Prostate gland (tissue), 2 donors: ENCODE results near the gene CCDC28B. TPM values are rescaled to one million over a fixed set of nuclear protein-coding genes. Genes with fewer than 3 reads are reported as not detected.

Source experiments
- DNase-seq: peaks from one replicate; pipeline ENCODE4 v3.0.0-alpha.2; 2019; ENCODE audit warnings: low spot score
- H3K27ac ChIP-seq, 2 donors: fragments of 200-600 bp; sonication (generic); 2 replicates each; pipeline ENCODE4 v1.5.1; 2017 to 2019
- H3K27me3 ChIP-seq: fragments of 200-600 bp; sonication (generic); replicated peaks from 2 replicates; pipeline ENCODE4 v1.5.1; 2019; ENCODE audit not compliant: insufficient read depth
- H3K36me3 ChIP-seq, 2 donors: fragments of 200-600 bp; sonication (generic); 1 replicate in 1 of 2; 2 replicates in 1 of 2; pipeline versions ENCODE4 v1.5.1 to v1.8.1; 2017 to 2019
- H3K4me1 ChIP-seq: fragments of 200-600 bp; sonication (generic); replicated peaks from 2 replicates; pipeline ENCODE4 v1.5.1; 2019
- H3K4me3 ChIP-seq, 2 donors: fragments of 200-600 bp; sonication (generic); 2 replicates each; pipeline ENCODE4 v1.5.1; 2017 to 2019
- H3K9me3 ChIP-seq: fragments of 200-600 bp; sonication (generic); 2 replicates; pipeline ENCODE4 v1.5.1; 2017
- CTCF ChIP-seq, 4 experiments: fragments of 200-600 bp in 2 of 4; fragments of 450-650 bp in 2 of 4; sonication (generic) in 2 of 4; IDR thresholded peaks; 1 replicate in 3 of 4; 2 replicates in 1 of 4; pipeline ENCODE4 v1.5.1; 2016 to 2019; ENCODE audit warnings: antibody characterized with exemption in 4 of 4, mild to moderate bottlenecking in 2 of 4, moderate library complexity in 2 of 4
- POLR2A ChIP-seq: fragments of 450-650 bp; IDR thresholded peaks from one replicate; pipeline ENCODE4 v1.6.1; 2016; ENCODE audit warnings: antibody characterized with exemption, mild to moderate bottlenecking
- POLR2AphosphoS5 ChIP-seq: sonication (generic); formaldehyde crosslinking; IDR thresholded peaks from one replicate; pipeline ENCODE4 v1.6.1; 2017; ENCODE audit warnings: antibody characterized with exemption
- WGBS: methylation state at CpG from one replicate; pipeline ENCODE4 v1.1.5; 2018; 5-methylcytosine and 5-hydroxymethylcytosine counted together
- intact Hi-C: fragments of 100-400 bp; cut with DNase I; formaldehyde crosslinking; loops from one replicate; pipeline ENCODE4 v1.14.2; 2022
- total RNA-seq, 2 donors: library from RNA; depleted of rRNA; stranded (reverse); fragments of >200 nt; gene quantifications; one replicate each; pipeline ENCODE4 v1.1.0, GENCODE V29; 2016

Gene CCDC28B
- total RNA-seq, 2 donors from 2014 or later: 2.9 to 85.5 TPM

GRCh38 chr1:32216566-32216965, 16.2 kb downstream of the CCDC28B start:
- 88% methylated on average over 5 of the region's 5 CpGs for WGBS
- Histone ChIP-seq H3K36me3 (peaks cover 0 to 7% of the 10 kb centered on the region in 2 donors), H3K27ac (peak overlapping the region in 1 of 2 donors; percentile 66)

GRCh38 chr1:32219022-32219421, 18.6 kb downstream of the CCDC28B start:
- peaks cover 17% of the 10 kb centered on the region for H3K4me1 ChIP-seq
- H3K9me3 ChIP-seq: no peaks in the 10 kb centered on the region
- H3K27ac ChIP-seq: no peak overlapping the region
- no peak for TF ChIP-seq POLR2AphosphoS5
- DNase-seq: no peak
- intact Hi-C loops: no loop called here
- no peak overlapping the region for H3K4me3 ChIP-seq
- H3K27me3 ChIP-seq: no peaks in the 10 kb centered on the region
- 88% methylated on average over 7 of the region's 7 CpGs for WGBS
- peaks cover 0 to 7% of the 10 kb centered on the region in 2 donors for H3K36me3 ChIP-seq

More at GRCh38 chr1:32216566-32216965, 16.2 kb downstream of the CCDC28B start:
- intact Hi-C loops: no loop called here
- no peaks in the 10 kb centered on the region for H3K9me3 ChIP-seq
- no peak for TF ChIP-seq CTCF (IDR thresholded peaks at IDR 0.05)
- TF ChIP-seq POLR2AphosphoS5: no peak
- no peak for TF ChIP-seq POLR2A
- H3K4me1 ChIP-seq: peaks cover 4% of the 10 kb centered on the region
- DNase-seq: no peak
- no peak overlapping the region for H3K4me3 ChIP-seq
- H3K27me3 ChIP-seq: no peaks in the 10 kb centered on the region

GRCh38 chr1:32220746-32221580, 20.6 kb downstream of the CCDC28B start:
- intact Hi-C loops: loop anchor here (10.0 kb wide), 1 partner anchor 174 kb away; the partner anchor contains the start of gene BSDC1

GRCh38 chr1:32221581-32221979, 21.2 kb downstream of the CCDC28B start:
- DNase-seq: no peak
- Histone ChIP-seq H3K4me1 (peaks cover 19% of the 10 kb centered on the region), H3K27me3 (no peaks in the 10 kb centered on the region), H3K27ac (peak overlapping the region; percentile 88 to 90), H3K9me3 (no peaks in the 10 kb centered on the region), H3K36me3 (peaks cover 4 to 17% of the 10 kb centered on the region in 2 donors), H3K4me3 (peak overlapping the region; percentile 74 to 95)
- under 1% methylated on average over 11 of the region's 13 CpGs for WGBS
- intact Hi-C loops: loop anchor here (10.0 kb wide), 1 partner anchor 173 kb away; the partner anchor contains the start of gene BSDC1
- no peak for TF ChIP-seq POLR2A
- no peak for TF ChIP-seq POLR2AphosphoS5
- TF ChIP-seq CTCF (IDR thresholded peaks at IDR 0.05): no peak

More at GRCh38 chr1:32220746-32221580, 20.6 kb downstream of the CCDC28B start:
- Histone ChIP-seq H3K4me3 (peak overlapping the region; percentile 74 to 95), H3K27me3 (no peaks in the 10 kb centered on the region), H3K4me1 (peaks cover 19% of the 10 kb centered on the region), H3K27ac (no peak overlapping the region), H3K36me3 (peaks cover 4 to 17% of the 10 kb centered on the region in 2 donors), H3K9me3 (no peaks in the 10 kb centered on the region)
- TF ChIP-seq POLR2AphosphoS5 (no peak), CTCF (IDR thresholded peaks at IDR 0.05) (no peak), POLR2A (no peak)
- 80% methylated on average over 4 of the region's 4 CpGs for WGBS
- no peak for DNase-seq

GRCh38 chr1:32221980-32222755, 21.8 kb downstream of the CCDC28B start, which contains the start of the genes EIF3I and TMEM234:
Gene EIF3I (plus strand): TSS chr1:32222407. CDS start chr1:32222442, 35 bp downstream.
Gene TMEM234 (minus strand): TSS chr1:32222353. CDS start chr1:32222322, 31 bp downstream.
- DNase-seq: peak; percentile 93
- H3K36me3 ChIP-seq: peaks cover 4 to 11% of the 10 kb centered on the region in 2 donors

More at GRCh38 chr1:32221980-32222755, 21.8 kb downstream of the CCDC28B start, which contains the start of the genes EIF3I and TMEM234:
- TF ChIP-seq POLR2AphosphoS5: peak; percentile 98
- peak; percentile 69 for TF ChIP-seq POLR2A
- no peak for TF ChIP-seq CTCF (IDR thresholded peaks at IDR 0.05)
- WGBS: under 1% methylated on average over 42 of the region's 46 CpGs
- no peaks in the 10 kb centered on the region for H3K27me3 ChIP-seq
- H3K4me1 ChIP-seq: peaks cover 19% of the 10 kb centered on the region
- no peaks in the 10 kb centered on the region for H3K9me3 ChIP-seq
- peak within 1 kb of the TSS; percentile 74 to 95 for H3K4me3 ChIP-seq
- intact Hi-C loops: loop anchor here (10.0 kb wide), 1 partner anchor 173 kb away; the partner anchor contains the start of gene BSDC1
- peak within 1 kb of the TSS; percentile 88 to 90 for H3K27ac ChIP-seq
